Left lung (tissue), 14 donors: ENCODE data around the gene UTP15. TPM values are rescaled to one million over a fixed set of nuclear protein-coding genes. Genes with fewer than 3 reads are reported as not detected.

Source experiments
- ATAC-seq: fragments of 200-7000 bp; cut with Tn5 transposase; one replicate; pipeline ENCODE4 v1.9.1; 2020; ENCODE audit warnings: moderate library complexity
- DNase-seq, 4 donors: peaks; one replicate each; pipeline ENCODE4 v3.0.0-alpha.2; 2013 to 2020
- H3K27ac ChIP-seq, 2 donors: fragments of 200-600 bp; sonication (generic) in 1 of 2; one replicate each; pipeline versions ENCODE4 v1.5.0 to v1.8.0; 2020 to 2021
- H3K27me3 ChIP-seq, 2 donors: fragments of 200-600 bp; sonication (generic) in 1 of 2; one replicate each; pipeline versions ENCODE4 v1.5.0 to v1.8.0; 2020 to 2021
- H3K36me3 ChIP-seq, 2 donors: fragments of 200-600 bp; sonication (generic) in 1 of 2; one replicate each; pipeline versions ENCODE4 v1.5.0 to v1.8.0; 2020 to 2021
- H3K4me1 ChIP-seq, 2 donors: fragments of 200-600 bp; one replicate each; pipeline ENCODE4 v1.8.0; 2021
- H3K4me3 ChIP-seq, 2 donors: fragments of 200-600 bp; sonication (generic) in 1 of 2; one replicate each; pipeline versions ENCODE4 v1.5.0 to v1.8.0; 2020 to 2021; ENCODE audit warnings: mild to moderate bottlenecking in 1 of 2
- H3K9me3 ChIP-seq, 2 donors: fragments of 200-600 bp; sonication (generic) in 1 of 2; one replicate each; pipeline versions ENCODE4 v1.5.0 to v1.8.0; 2020 to 2021
- intact Hi-C, 2 donors: fragments of 100-400 bp; cut with DNase I; formaldehyde crosslinking; loops; one replicate each; pipeline versions ENCODE4 v1.11.2 to v1.14.2; 2022
- long read RNA-seq, 12 donors: library from polyadenylated mRNA in 2 of 12; unstranded in 2 of 12; transcript quantifications; one replicate each; pipeline ENCODE4 v2.0.0 and lab custom pipeline, GENCODE V29; 2019 to 2026
- polyA plus RNA-seq, 6 donors: library from polyadenylated mRNA; unstranded; fragments of 120-200 nt; gene quantifications; one replicate each; pipeline ENCODE4 v1.2.1, GENCODE V29; 2013; ENCODE audit not compliant: insufficient read length in 6 of 6
- total RNA-seq, 2 donors: library from RNA; stranded (reverse); fragmentation: NEBNext Ultra II Directional; extraction: Animal tissue kit (Norgen Biotek cat#: 25700); gene quantifications; one replicate each; pipeline ENCODE4 v1.2.1, GENCODE V29; 2021
- TF ChIP-seq, protein P1 (sequence below), 2 donors: fragments of 200-600 bp; sonication (generic) in 1 of 2; IDR thresholded peaks; one replicate each; pipeline versions ENCODE4 v1.5.0 to v1.8.0; 2021; ENCODE audit warnings: antibody characterized with exemption in 2 of 2
- donor health status: DM: no; HTN: yes; CAD: no.
- donor health status: DM: no; HTN: no; CAD: no.

The UTP15 gene, protein sequence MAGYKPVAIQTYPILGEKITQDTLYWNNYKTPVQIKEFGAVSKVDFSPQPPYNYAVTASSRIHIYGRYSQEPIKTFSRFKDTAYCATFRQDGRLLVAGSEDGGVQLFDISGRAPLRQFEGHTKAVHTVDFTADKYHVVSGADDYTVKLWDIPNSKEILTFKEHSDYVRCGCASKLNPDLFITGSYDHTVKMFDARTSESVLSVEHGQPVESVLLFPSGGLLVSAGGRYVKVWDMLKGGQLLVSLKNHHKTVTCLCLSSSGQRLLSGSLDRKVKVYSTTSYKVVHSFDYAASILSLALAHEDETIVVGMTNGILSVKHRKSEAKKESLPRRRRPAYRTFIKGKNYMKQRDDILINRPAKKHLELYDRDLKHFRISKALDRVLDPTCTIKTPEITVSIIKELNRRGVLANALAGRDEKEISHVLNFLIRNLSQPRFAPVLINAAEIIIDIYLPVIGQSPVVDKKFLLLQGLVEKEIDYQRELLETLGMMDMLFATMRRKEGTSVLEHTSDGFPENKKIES
- total RNA-seq = 10 to 100 TPM; 10.9 to 15.8 TPM
- 10 to 100 TPM; 14.6 to 22.6 (median 17.9) TPM for polyA plus RNA-seq
- long read RNA-seq, donor 1, partial matches to known transcripts = 0 of 2 reads
- long read RNA-seq, donor 1, other reads (novel, unspliced or antisense) = 0 of 2 reads
- long read RNA-seq, donor 2, partial matches to known transcripts = 0 of 4 reads
- long read RNA-seq, donor 2, other reads (novel, unspliced or antisense) = 0 of 4 reads
- long read RNA-seq, donor 3, partial matches to known transcripts = 0 of 2 reads
- long read RNA-seq, donor 3, other reads (novel, unspliced or antisense) = 0 of 2 reads
- long read RNA-seq, donor 4 = 0 reads
- long read RNA-seq, donor 5, partial matches to known transcripts = 0 of 1 reads
- long read RNA-seq, donor 5, other reads (novel, unspliced or antisense) = 0 of 1 reads
- long read RNA-seq, donor 6 = 0 reads
- long read RNA-seq, donor 7, partial matches to known transcripts = 0 of 3 reads
- long read RNA-seq, donor 7, other reads (novel, unspliced or antisense) = 0 of 3 reads
- long read RNA-seq, donor 8, partial matches to known transcripts = 0 of 4 reads
- long read RNA-seq, donor 8, other reads (novel, unspliced or antisense) = 0 of 4 reads
- long read RNA-seq, donor 9 = 0 reads
- long read RNA-seq, donor 10, partial matches to known transcripts = 1 of 2 reads
- long read RNA-seq, donor 10, other reads (novel, unspliced or antisense) = 0 of 2 reads
- long read RNA-seq, donor 11, partial matches to known transcripts = 18 of 19 reads
- long read RNA-seq, donor 11, other reads (novel, unspliced or antisense) = 0 of 19 reads
- long read RNA-seq, donor 12, partial matches to known transcripts = 0 of 2 reads
- long read RNA-seq, donor 12, other reads (novel, unspliced or antisense) = 0 of 2 reads

DNA sequence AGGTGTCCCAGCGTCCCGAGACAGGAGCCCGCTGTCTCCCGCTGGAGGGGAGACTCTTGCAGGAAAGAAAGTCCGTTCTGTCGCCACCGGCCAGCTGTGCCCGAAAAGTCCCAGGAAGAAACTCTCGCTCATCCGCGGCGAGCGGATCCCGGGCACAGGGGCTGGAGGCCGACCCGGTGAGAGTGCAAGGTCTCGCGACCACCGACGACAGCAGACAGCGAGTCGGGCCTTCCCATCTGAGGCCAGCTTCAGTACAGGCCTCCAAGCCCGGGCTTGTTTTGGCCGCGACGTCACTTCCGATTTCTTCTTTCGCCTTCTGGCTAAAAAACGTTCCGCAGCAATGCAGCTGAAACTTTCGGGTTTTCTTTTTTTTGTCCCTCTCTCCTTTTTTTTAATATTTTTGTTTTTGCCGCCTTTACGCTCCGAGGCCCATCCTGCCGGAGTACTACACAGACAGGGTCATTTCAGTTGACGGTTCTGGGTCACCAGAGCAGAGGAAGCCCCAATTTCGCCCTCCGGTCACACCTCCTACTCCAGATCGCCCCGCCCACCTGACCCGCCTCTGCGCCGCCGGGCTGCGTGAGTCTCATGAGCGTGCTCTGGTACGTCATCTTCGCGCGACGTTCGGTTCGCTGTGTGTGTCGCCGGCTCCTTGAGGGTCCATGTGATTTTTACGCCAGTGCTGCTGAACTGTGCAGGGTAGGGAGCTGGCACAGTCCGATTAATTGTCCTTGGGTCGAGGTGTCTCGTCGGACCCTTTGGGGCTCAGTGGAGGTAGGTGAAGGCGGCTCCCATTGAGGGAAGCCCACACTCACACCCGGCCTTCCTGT lies at the start of gene UTP15, which contains the start of gene ANKRA2:
UTP15 (plus strand) TSS at position 605 of the 830 bp plus-strand sequence. CDS start 1,602 bp downstream, outside the sequence.
ANKRA2 (minus strand) TSS at position 501 of the 830 bp plus-strand sequence. CDS start 2,758 bp downstream, outside the sequence.
- H3K36me3 ChIP-seq = peaks cover 0 to 37% of the 10 kb centered on the region in 2 donors
- TF ChIP-seq, protein P1, sequence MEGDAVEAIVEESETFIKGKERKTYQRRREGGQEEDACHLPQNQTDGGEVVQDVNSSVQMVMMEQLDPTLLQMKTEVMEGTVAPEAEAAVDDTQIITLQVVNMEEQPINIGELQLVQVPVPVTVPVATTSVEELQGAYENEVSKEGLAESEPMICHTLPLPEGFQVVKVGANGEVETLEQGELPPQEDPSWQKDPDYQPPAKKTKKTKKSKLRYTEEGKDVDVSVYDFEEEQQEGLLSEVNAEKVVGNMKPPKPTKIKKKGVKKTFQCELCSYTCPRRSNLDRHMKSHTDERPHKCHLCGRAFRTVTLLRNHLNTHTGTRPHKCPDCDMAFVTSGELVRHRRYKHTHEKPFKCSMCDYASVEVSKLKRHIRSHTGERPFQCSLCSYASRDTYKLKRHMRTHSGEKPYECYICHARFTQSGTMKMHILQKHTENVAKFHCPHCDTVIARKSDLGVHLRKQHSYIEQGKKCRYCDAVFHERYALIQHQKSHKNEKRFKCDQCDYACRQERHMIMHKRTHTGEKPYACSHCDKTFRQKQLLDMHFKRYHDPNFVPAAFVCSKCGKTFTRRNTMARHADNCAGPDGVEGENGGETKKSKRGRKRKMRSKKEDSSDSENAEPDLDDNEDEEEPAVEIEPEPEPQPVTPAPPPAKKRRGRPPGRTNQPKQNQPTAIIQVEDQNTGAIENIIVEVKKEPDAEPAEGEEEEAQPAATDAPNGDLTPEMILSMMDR (IDR thresholded peaks at IDR 0.05) = no peak
- DNase-seq (peak; percentile 99), ATAC-seq (peak; percentile 99)
- intact Hi-C loops = no loop called here
- H3K27me3 ChIP-seq = no peaks in the 10 kb centered on the region
- peaks cover 24 to 38% of the 10 kb centered on the region in 2 donors for H3K4me1 ChIP-seq
- peak within 1 kb of the TSS; percentile 89 to 95 for H3K27ac ChIP-seq
- H3K9me3 ChIP-seq = no peaks in the 10 kb centered on the region
- H3K4me3 ChIP-seq = peak within 1 kb of the TSS; percentile 82 to 90

- Histone ChIP-seq H3K4me1 (peaks cover 0 to 1% of the 10 kb centered on the region in 2 donors), H3K9me3 (no peaks in the 10 kb centered on the region), H3K27me3 (no peaks in the 10 kb centered on the region), H3K4me3 (no peak overlapping the region), H3K27ac (no peak overlapping the region), H3K36me3 (no peaks in the 10 kb centered on the region)
- TF ChIP-seq, protein P1 (IDR thresholded peaks at IDR 0.05) = peak; percentile 47 to 81
- intact Hi-C loops = no loop called here
- peak; percentile 91 for ATAC-seq
- peak; percentile 47 to 86 (median 64) for DNase-seq
Measured at GRCh38 chr5:73519531-73520283, 45.8 kb upstream of the UTP15 start.

DNA sequence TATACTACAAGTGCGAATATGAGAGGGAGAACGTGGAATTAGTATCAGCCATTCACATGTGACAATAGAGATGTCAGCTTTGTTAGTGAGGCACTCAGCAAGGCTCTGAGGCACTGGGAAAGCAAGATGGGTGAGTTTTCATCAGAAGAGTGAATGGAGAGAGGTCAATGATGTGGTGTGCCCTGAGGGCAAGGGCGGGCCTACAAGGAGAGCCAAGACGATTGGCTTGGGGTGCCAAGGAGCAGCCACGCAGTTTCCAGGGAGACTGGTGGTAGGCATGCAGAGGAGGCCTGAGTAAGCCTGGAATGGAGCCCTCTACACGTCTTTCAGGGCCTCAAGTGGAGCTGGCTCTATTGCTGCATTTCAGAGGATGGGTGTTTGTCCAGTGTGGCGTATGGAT lies 42.6 kb upstream of the UTP15 start:
- DNase-seq (no peak), ATAC-seq (no peak)
- no peak overlapping the region for H3K27ac ChIP-seq
- no peaks in the 10 kb centered on the region for H3K36me3 ChIP-seq
- no peaks in the 10 kb centered on the region for H3K9me3 ChIP-seq
- H3K4me1 ChIP-seq = no peaks in the 10 kb centered on the region
- intact Hi-C loops = no loop called here
- H3K27me3 ChIP-seq = no peaks in the 10 kb centered on the region
- no peak overlapping the region for H3K4me3 ChIP-seq
- TF ChIP-seq, protein P1 (IDR thresholded peaks at IDR 0.05) = no peak

DNA sequence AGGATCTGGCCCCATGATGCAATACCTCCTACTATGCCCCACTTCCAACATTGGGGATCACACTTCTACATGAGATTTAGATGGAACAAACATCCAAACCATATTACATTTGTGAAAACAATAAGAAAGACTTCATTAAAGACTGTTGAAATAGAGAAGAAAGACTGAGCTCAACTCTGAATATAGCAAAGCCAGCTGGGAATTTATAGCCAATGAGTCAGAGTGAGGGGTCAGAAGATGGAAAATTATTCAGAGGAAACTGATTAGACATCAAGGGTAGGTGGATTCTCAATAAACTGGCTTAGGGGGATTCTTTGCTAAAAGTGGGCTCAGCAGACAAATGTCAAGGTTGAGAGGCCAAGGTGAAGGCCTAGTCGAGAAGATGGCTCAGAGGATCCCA lies 41.7 kb upstream of the UTP15 start:
- no peaks in the 10 kb centered on the region for H3K9me3 ChIP-seq
- H3K27ac ChIP-seq = no peak overlapping the region
- intact Hi-C loops = no loop called here

More for the DNA sequence above, 41.7 kb upstream of the UTP15 start:
- Histone ChIP-seq H3K4me1 (no peaks in the 10 kb centered on the region), H3K36me3 (no peaks in the 10 kb centered on the region), H3K4me3 (no peak overlapping the region), H3K27me3 (no peaks in the 10 kb centered on the region)
- ATAC-seq (no peak), DNase-seq (no peak)
- TF ChIP-seq, protein P1 (IDR thresholded peaks at IDR 0.05) = no peak
